Measurements from ENCODE around the gene PAPOLB. TPM values are rescaled to one million over a fixed set of nuclear protein-coding genes. Genes with fewer than 3 reads are reported as not detected.

The PAPOLB gene
- total RNA-seq, 1 experiment from 2014 or later = 0.13 TPM

GRCh38 chr7:4833176-4833575 is 28.7 kb downstream of the PAPOLB start:
- H3K27me3 Mint-ChIP-seq (ENCODE audit: low read depth) = no peaks in the 10 kb centered on the region
- no peak overlapping the region for H3K9ac ChIP-seq (ENCODE audit: extremely low read depth, insufficient read length, low read length)
- H3K27ac Mint-ChIP-seq = no peak overlapping the region
- no peak overlapping the region for H3K23ac ChIP-seq (ENCODE audit: insufficient read length, low read depth, low read length)
- H2BK120ac ChIP-seq (ENCODE audit: low read depth, low read length, poor library complexity, severe bottlenecking) = no peak overlapping the region
- H4K5ac ChIP-seq (ENCODE audit: insufficient read length, low read depth, low read length) = no peak overlapping the region
- H2BK15ac ChIP-seq (ENCODE audit: low read depth, low read length) = no peak overlapping the region
- H3K14ac ChIP-seq (ENCODE audit: insufficient read depth, low read length) = no peak overlapping the region
- peaks cover 3% of the 10 kb centered on the region in 3 experiments; a peak in 2 of 7 replicates for H3K36me3 Mint-ChIP-seq (ENCODE audit: insufficient read depth in 1 of 3, low read depth in 3 of 3)
- H3K4me2 ChIP-seq (ENCODE audit: insufficient read depth, insufficient read length, low read length) = no peak overlapping the region
- no peak overlapping the region for H2AFZ ChIP-seq (ENCODE audit: low read length)
- no peak for TF ChIP-seq CTCF (conservative IDR thresholded peaks at IDR 0.05)
- H3K79me1 ChIP-seq (ENCODE audit: insufficient read depth, low read depth, low read length, poor library complexity, severe bottlenecking) = no peaks in the 10 kb centered on the region
- H2BK5ac ChIP-seq (ENCODE audit: insufficient read length, low read length) = no peak overlapping the region
- no peak overlapping the region for H4K91ac ChIP-seq (ENCODE audit: insufficient read length, low read depth, low read length)
- H3K27me3 ChIP-seq (ENCODE audit: insufficient read depth, low read length) = no peaks in the 10 kb centered on the region
- H3K9me3 ChIP-seq (ENCODE audit: control insufficient read depth, low read depth, low read length) = no peaks in the 10 kb centered on the region
- no peak overlapping the region for H3K4me3 Mint-ChIP-seq
- no peaks in the 10 kb centered on the region for H3K23me2 ChIP-seq (ENCODE audit: insufficient read length, low read depth, low read length, poor library complexity, severe bottlenecking)
- H3K9me3 Mint-ChIP-seq = no peaks in the 10 kb centered on the region
- no peaks in the 10 kb centered on the region for H3K79me2 ChIP-seq (ENCODE audit: insufficient read depth, low read length)
- H2BK20ac ChIP-seq (ENCODE audit: low read depth, low read length, poor library complexity, severe bottlenecking) = no peak overlapping the region
- H3K18ac ChIP-seq (ENCODE audit: insufficient read length, low read depth, low read length) = no peak overlapping the region
- H3K27ac ChIP-seq (ENCODE audit: insufficient read length, low read depth, low read length) = no peak overlapping the region
- H3K4ac ChIP-seq (ENCODE audit: low read depth, low read length) = no peak overlapping the region
- H3K4me1 ChIP-seq (ENCODE audit: insufficient read depth, low read length) = no peaks in the 10 kb centered on the region
- DNase-seq = no peak
- H2BK12ac ChIP-seq (ENCODE audit: insufficient read length, low read depth, low read length) = no peak overlapping the region
- H4K8ac ChIP-seq (replicated peaks; ENCODE audit: insufficient read length, low read depth, low read length) = no peak overlapping the region
- H3K4me1 Mint-ChIP-seq = peaks cover 3 to 13% of the 10 kb centered on the region in 2 experiments
- WGBS (ENCODE audit: extremely low coverage, insufficient read length, low lambda C conversion rate) = no CpG with 5 or more reads among the region's 17 CpGs
- H3K56ac ChIP-seq (ENCODE audit: insufficient read length, low read depth, low read length) = no peak overlapping the region
- H2AK5ac ChIP-seq (ENCODE audit: insufficient read length, low read length) = no peak overlapping the region
- H3T11ph ChIP-seq (ENCODE audit: low read length) = no peak overlapping the region
- no peaks in the 10 kb centered on the region for H4K20me1 ChIP-seq (ENCODE audit: control insufficient read depth, insufficient read depth, insufficient read length)

Measured in H9 (cell line).